ENCODE results near the gene GNB1L. TPM values are rescaled to one million over a fixed set of nuclear protein-coding genes. Genes with fewer than 3 reads are reported as not detected.

Gene GNB1L
- total RNA-seq, 3 donors from 2014 or later = 25.9 to 26.3 (median 26.0) TPM

DNA sequence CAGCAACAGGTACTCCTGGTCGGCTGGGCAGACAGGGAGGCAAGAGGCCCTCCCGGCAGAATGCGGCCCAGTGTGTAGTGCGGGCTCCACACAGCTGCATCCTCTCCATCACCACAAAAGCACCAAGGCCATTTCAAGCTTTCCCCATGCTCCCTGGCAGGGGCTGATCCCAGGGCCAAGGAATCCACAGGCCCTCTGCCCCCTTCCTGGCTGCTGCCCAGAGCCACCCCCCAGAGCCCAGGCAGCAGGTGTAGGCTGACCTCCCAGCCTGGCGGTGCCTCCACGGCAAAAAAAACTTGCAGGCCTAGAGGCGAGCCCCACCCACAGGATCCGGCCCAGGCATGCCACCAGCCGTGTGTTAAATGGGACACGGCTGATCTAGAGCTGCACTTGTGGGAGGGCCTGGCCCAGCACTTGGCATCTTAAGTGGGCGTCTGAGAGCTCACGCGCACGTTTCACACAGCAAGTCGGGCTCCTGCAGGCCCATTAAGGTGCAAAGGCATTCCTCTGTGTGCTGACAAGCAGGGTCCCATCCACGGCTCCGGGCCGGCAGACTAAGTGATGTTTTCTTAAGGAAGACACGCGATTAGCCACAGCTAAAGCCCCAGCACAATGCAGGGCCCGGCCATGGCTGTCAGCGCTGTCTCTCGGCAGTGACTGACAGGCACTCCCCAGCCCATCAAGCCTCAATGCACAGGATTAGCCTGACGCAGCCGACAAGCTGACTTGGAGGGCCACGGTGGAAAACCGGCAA lies 19.8 kb upstream of the GNB1L start:
- no peaks in the 10 kb centered on the region for H3K9me3 Mint-ChIP-seq
- H3K27me3 Mint-ChIP-seq (ENCODE audit: low read depth) = no peaks in the 10 kb centered on the region
- no peaks in the 10 kb centered on the region for H3K36me3 Mint-ChIP-seq (ENCODE audit: insufficient read depth)
- ATAC-seq (peak; percentile 75 to 76), DNase-seq (peak; percentile 1)
- no peak overlapping the region for H3K4me3 Mint-ChIP-seq
- peaks cover 9% of the 10 kb centered on the region for H3K4me1 Mint-ChIP-seq (ENCODE audit: low read depth)

GRCh38 chr22:19873960-19874306 lies 19.3 kb upstream of the GNB1L start:
- no peak overlapping the region for H3K4me3 Mint-ChIP-seq
- ATAC-seq = no peak
- H3K9me3 Mint-ChIP-seq = no peaks in the 10 kb centered on the region
- peaks cover 9% of the 10 kb centered on the region for H3K4me1 Mint-ChIP-seq (ENCODE audit: low read depth)
- no peaks in the 10 kb centered on the region for H3K36me3 Mint-ChIP-seq (ENCODE audit: insufficient read depth)
- no peaks in the 10 kb centered on the region for H3K27me3 Mint-ChIP-seq (ENCODE audit: low read depth)
- DNase-seq = peak; percentile 4

- Mint-ChIP-seq H3K36me3 (ENCODE audit: insufficient read depth) (no peaks in the 10 kb centered on the region), H3K4me1 (ENCODE audit: low read depth) (peaks cover 9% of the 10 kb centered on the region), H3K9me3 (no peaks in the 10 kb centered on the region), H3K4me3 (no peak overlapping the region), H3K27me3 (ENCODE audit: low read depth) (no peaks in the 10 kb centered on the region)
- DNase-seq (peak; percentile 3), ATAC-seq (no peak)
Measured at GRCh38 chr22:19873138-19873959, 18.7 kb upstream of the GNB1L start.

DNA sequence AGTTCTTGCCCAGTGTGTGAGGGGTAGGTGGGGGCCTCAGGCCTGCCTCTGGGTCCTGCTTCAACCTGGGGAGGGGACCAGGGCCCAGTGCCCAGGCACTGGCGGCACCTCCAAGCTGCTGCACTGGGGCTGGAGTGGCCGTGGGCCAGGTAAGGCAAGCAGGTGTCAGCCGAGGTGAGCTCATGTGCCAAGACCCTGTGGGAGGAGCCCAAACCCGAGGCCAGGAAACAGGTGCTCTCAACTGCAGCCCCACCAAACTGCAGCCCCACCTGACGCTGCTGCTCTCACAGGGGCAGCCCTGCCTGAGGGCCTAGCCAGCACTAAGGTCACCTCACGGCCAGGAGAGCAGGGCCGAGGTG lies 18.1 kb upstream of the GNB1L start:
- Mint-ChIP-seq H3K4me3 (no peak overlapping the region), H3K36me3 (ENCODE audit: insufficient read depth) (no peaks in the 10 kb centered on the region), H3K4me1 (ENCODE audit: low read depth) (peaks cover 9% of the 10 kb centered on the region), H3K27me3 (ENCODE audit: low read depth) (no peaks in the 10 kb centered on the region), H3K9me3 (no peaks in the 10 kb centered on the region)
- DNase-seq = peak; percentile 4
- no peak for ATAC-seq

DNA sequence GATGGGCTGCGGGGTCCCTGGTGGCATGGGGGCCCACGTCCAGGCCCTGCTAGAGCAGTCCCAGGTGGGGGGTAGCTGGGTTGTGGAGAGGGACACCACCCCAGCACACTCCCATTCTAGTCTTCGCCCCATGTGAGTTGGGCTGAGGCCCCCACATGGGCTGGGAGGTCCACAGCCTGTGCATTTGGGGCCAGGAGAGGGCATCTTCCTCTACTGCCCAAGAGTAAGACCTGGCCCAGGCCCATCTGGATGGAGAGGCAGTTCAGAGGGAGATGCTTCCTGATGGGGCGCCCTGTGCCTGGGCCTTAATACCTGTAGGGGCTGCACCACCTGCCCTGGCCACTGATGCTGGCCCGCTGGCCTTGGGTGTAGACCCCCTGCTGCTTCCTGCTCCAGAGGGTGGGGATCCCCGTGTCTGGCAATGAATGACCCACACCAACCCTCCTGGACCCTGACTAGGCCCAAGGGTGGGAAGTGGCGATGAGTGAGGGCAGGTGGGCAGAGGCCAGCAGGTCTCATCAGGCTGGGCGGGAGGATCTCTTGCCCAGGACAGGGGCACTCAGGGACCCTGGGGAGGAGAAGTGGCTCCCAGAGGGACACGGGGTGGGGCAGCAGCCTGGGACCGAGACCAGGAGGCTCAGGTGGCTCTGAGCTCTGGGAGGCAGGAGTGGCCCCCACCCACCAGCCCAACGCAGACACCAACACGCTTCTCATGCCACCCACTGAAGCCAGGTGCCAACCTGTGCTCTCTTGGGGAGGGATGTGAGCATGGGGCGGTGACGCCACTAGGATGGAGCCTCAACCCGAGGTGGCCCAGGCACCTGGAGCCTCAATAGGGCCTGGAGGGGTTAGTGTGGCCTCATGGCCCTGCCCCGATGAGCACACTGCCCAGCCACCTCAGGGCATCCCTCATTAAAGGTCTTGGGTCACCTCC lies 17.4 kb upstream of the GNB1L start:
- peaks cover 9% of the 10 kb centered on the region for H3K4me1 Mint-ChIP-seq (ENCODE audit: low read depth)
- no peaks in the 10 kb centered on the region for H3K27me3 Mint-ChIP-seq (ENCODE audit: low read depth)
- no peak overlapping the region for H3K4me3 Mint-ChIP-seq
- ATAC-seq (no peak), DNase-seq (no peak)
- no peaks in the 10 kb centered on the region for H3K36me3 Mint-ChIP-seq (ENCODE audit: insufficient read depth)
- H3K9me3 Mint-ChIP-seq = no peaks in the 10 kb centered on the region

GRCh38 chr22:19871023-19871844 lies 16.6 kb upstream of the GNB1L start:
- ATAC-seq (no peak), DNase-seq (no peak)
- H3K4me3 Mint-ChIP-seq = no peak overlapping the region
- H3K9me3 Mint-ChIP-seq = no peaks in the 10 kb centered on the region
- peaks cover 9% of the 10 kb centered on the region for H3K4me1 Mint-ChIP-seq (ENCODE audit: low read depth)
- H3K27me3 Mint-ChIP-seq (ENCODE audit: low read depth) = no peaks in the 10 kb centered on the region
- no peaks in the 10 kb centered on the region for H3K36me3 Mint-ChIP-seq (ENCODE audit: insufficient read depth)

- H3K9me3 Mint-ChIP-seq = no peaks in the 10 kb centered on the region
- DNase-seq (no peak), ATAC-seq (no peak)
- H3K4me1 Mint-ChIP-seq (ENCODE audit: low read depth) = peaks cover 9% of the 10 kb centered on the region
- no peaks in the 10 kb centered on the region for H3K27me3 Mint-ChIP-seq (ENCODE audit: low read depth)
- no peak overlapping the region for H3K4me3 Mint-ChIP-seq
- no peaks in the 10 kb centered on the region for H3K36me3 Mint-ChIP-seq (ENCODE audit: insufficient read depth)
Measured at GRCh38 chr22:19870153-19871022, 15.7 kb upstream of the GNB1L start.

DNA sequence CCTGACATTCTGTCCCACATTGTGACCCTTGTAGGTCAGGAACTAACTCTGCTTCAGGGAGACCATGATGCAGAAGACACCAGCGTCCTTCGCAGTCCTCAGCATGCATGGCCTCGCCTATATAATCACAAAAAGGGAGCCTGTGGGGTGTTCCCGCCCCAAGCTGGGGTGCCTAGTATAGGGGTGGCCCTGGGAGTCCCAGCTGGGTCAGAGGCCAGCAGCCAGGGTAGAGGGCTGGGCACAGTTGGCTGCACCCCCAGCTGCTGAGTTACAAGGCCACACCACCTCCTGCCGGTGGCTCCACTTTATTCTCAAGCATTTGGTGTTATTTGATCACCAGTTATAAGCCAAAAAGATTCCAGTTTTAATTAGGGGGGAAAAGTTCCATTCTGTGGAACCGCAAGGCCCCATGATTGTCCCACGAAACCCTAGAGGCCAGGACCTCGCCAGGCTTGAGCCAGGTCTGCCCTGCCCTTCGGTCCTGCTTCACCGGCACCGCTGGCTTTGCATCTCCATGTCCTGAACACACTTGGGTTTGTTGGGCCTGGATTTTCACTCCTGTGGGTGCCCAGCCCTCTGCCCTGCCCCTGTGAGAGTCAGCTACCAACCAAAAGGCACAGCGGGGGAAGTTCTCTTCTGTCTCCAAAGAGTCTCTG lies 15.0 kb upstream of the GNB1L start:
- Mint-ChIP-seq H3K9me3 (no peaks in the 10 kb centered on the region), H3K4me1 (ENCODE audit: low read depth) (peaks cover 6% of the 10 kb centered on the region), H3K4me3 (no peak overlapping the region), H3K36me3 (ENCODE audit: insufficient read depth) (no peaks in the 10 kb centered on the region), H3K27me3 (ENCODE audit: low read depth) (no peaks in the 10 kb centered on the region)
- ATAC-seq = no peak
- peak; percentile 1 for DNase-seq

- ATAC-seq (no peak), DNase-seq (peak; percentile 2)
- Mint-ChIP-seq H3K27me3 (ENCODE audit: low read depth) (no peaks in the 10 kb centered on the region), H3K9me3 (no peaks in the 10 kb centered on the region), H3K4me1 (ENCODE audit: low read depth) (peaks cover under 1% of the 10 kb centered on the region), H3K36me3 (ENCODE audit: insufficient read depth) (no peaks in the 10 kb centered on the region), H3K4me3 (no peak overlapping the region)
Measured at GRCh38 chr22:19868773-19869471, 14.2 kb upstream of the GNB1L start.

- no peaks in the 10 kb centered on the region for H3K9me3 Mint-ChIP-seq
- H3K36me3 Mint-ChIP-seq (ENCODE audit: insufficient read depth) = no peaks in the 10 kb centered on the region
- ATAC-seq (no peak), DNase-seq (no peak)
- no peak overlapping the region for H3K4me3 Mint-ChIP-seq
- no peaks in the 10 kb centered on the region for H3K27me3 Mint-ChIP-seq (ENCODE audit: low read depth)
- no peaks in the 10 kb centered on the region for H3K4me1 Mint-ChIP-seq (ENCODE audit: low read depth)
Measured at GRCh38 chr22:19868333-19868732, 13.7 kb upstream of the GNB1L start.

GRCh38 chr22:19867617-19868016 lies 12.9 kb upstream of the GNB1L start:
- no peak for DNase-seq
- no peaks in the 10 kb centered on the region for H3K36me3 Mint-ChIP-seq (ENCODE audit: insufficient read depth)

GRCh38 chr22:19866665-19867009 lies 12.0 kb upstream of the GNB1L start:
- no peak for ATAC-seq
- no peaks in the 10 kb centered on the region for H3K27me3 Mint-ChIP-seq (ENCODE audit: low read depth)
- H3K4me3 Mint-ChIP-seq = no peak overlapping the region
- no peak for DNase-seq
- no peaks in the 10 kb centered on the region for H3K4me1 Mint-ChIP-seq (ENCODE audit: low read depth)
- no peaks in the 10 kb centered on the region for H3K36me3 Mint-ChIP-seq (ENCODE audit: insufficient read depth)
- H3K9me3 Mint-ChIP-seq = no peaks in the 10 kb centered on the region

More at GRCh38 chr22:19867617-19868016, 12.9 kb upstream of the GNB1L start:
- Mint-ChIP-seq H3K9me3 (no peaks in the 10 kb centered on the region), H3K4me1 (ENCODE audit: low read depth) (no peaks in the 10 kb centered on the region), H3K27me3 (ENCODE audit: low read depth) (no peaks in the 10 kb centered on the region), H3K4me3 (no peak overlapping the region)
- ATAC-seq = no peak

All from activated T-cell treated with anti-CD3 and anti-CD28 coated beads, Interleukin-2, amount 50 U/mL, for 4 hours (primary cell).